Measurements from ENCODE around the gene MKRN1. TPM values are rescaled to one million over a fixed set of nuclear protein-coding genes. Genes with fewer than 3 reads are reported as not detected.
"Not testable (repeated sequence)": the region's sequence is repeated elsewhere in the genome, so short reads cannot be mapped to it uniquely, and the experiment has no call there.

Gene MKRN1
- total and polyA plus RNA-seq, 8 donors, result 21.0 to 102 (median 49.8) TPM

GRCh38 chr7:140455743-140456142, 23.6 kb downstream of the MKRN1 start:
- H3K4me3 ChIP-seq, result no peak overlapping the region
- TF ChIP-seq EP300 (IDR thresholded peaks at IDR 0.05) (no peak), POLR2A (IDR thresholded peaks at IDR 0.05) (no peak), POLR2AphosphoS5 (IDR thresholded peaks at IDR 0.05) (no peak), CTCF (IDR thresholded peaks at IDR 0.05) (no peak)
- intact Hi-C loops (cut with DNase I; ENCODE audit: low total_unique reads), result no loop called here
- no peaks in the 10 kb centered on the region for H3K27me3 ChIP-seq
- H3K27ac ChIP-seq, result no peak overlapping the region
- no peaks in the 10 kb centered on the region for H3K9me3 ChIP-seq
- no peak for DNase-seq
- H3K36me3 ChIP-seq, result peaks cover 33 to 94% (median 89%) of the 10 kb centered on the region in 4 donors
- 65 to 87% (median 76%) methylated on average over 4 of the region's 4 CpGs for WGBS, 5 donors
- no peaks in the 10 kb centered on the region for H3K4me1 ChIP-seq

- 70 to 75% (median 72%) methylated on average over 8 of the region's 8 CpGs for WGBS, 5 donors
- TF ChIP-seq EP300 (IDR thresholded peaks at IDR 0.05), result no peak
- TF ChIP-seq CTCF (IDR thresholded peaks at IDR 0.05), result no peak
- no peak for TF ChIP-seq POLR2A (IDR thresholded peaks at IDR 0.05)
- no peak for TF ChIP-seq POLR2AphosphoS5 (IDR thresholded peaks at IDR 0.05)
- intact Hi-C loops (cut with DNase I; ENCODE audit: low total_unique reads), result no loop called here
- Histone ChIP-seq H3K36me3 (peaks cover 30 to 86% (median 81%) of the 10 kb centered on the region in 4 donors), H3K27me3 (no peaks in the 10 kb centered on the region), H3K27ac (no peak overlapping the region), H3K4me3 (no peak overlapping the region), H3K4me1 (no peaks in the 10 kb centered on the region), H3K9me3 (no peaks in the 10 kb centered on the region)
- no peak for DNase-seq
Observed at GRCh38 chr7:140454657-140455015, 24.7 kb downstream of the MKRN1 start.

- H3K4me3 ChIP-seq; H3K4me1 ChIP-seq; intact Hi-C loops (cut with DNase I; ENCODE audit: low total_unique reads); H3K9me3 ChIP-seq; H3K27me3 ChIP-seq; DNase-seq; H3K27ac ChIP-seq: not testable (repeated sequence)
- 80 to 92% (median 87%) methylated on average over 9 of the region's 9 CpGs for WGBS, 5 donors
- H3K36me3 ChIP-seq, result peaks cover 30 to 81% (median 75%) of the 10 kb centered on the region in 4 donors
Observed at GRCh38 chr7:140453785-140454656, 25.3 kb downstream of the MKRN1 start.

- Histone ChIP-seq H3K27ac (no peak overlapping the region), H3K4me3 (no peak overlapping the region), H3K27me3 (no peaks in the 10 kb centered on the region), H3K9me3 (no peaks in the 10 kb centered on the region), H3K4me1 (no peaks in the 10 kb centered on the region), H3K36me3 (peaks cover 30 to 74% (median 68%) of the 10 kb centered on the region in 4 donors)
- 68 to 87% (median 77%) methylated on average over 4 of the region's 4 CpGs for WGBS, 5 donors
- no peak for DNase-seq
- intact Hi-C loops (cut with DNase I; ENCODE audit: low total_unique reads), result no loop called here
- TF ChIP-seq CTCF (IDR thresholded peaks at IDR 0.05) (no peak), EP300 (IDR thresholded peaks at IDR 0.05) (no peak), POLR2AphosphoS5 (IDR thresholded peaks at IDR 0.05) (no peak)
Observed at GRCh38 chr7:140453273-140453672, 26.0 kb downstream of the MKRN1 start.

- no peak for DNase-seq
- intact Hi-C loops (cut with DNase I; ENCODE audit: low total_unique reads), result no loop called here
- WGBS, 5 donors, result 20 to 75% (median 63%) methylated on average over 1 of the region's 1 CpG
- H3K27ac ChIP-seq, result no peak overlapping the region
- no peaks in the 10 kb centered on the region for H3K4me1 ChIP-seq
- no peaks in the 10 kb centered on the region for H3K27me3 ChIP-seq
- no peak overlapping the region for H3K4me3 ChIP-seq
- TF ChIP-seq POLR2AphosphoS5 (IDR thresholded peaks at IDR 0.05), result no peak
- no peak for TF ChIP-seq POLR2A (IDR thresholded peaks at IDR 0.05)
- no peak for TF ChIP-seq CTCF (IDR thresholded peaks at IDR 0.05)
- no peak for TF ChIP-seq EP300 (IDR thresholded peaks at IDR 0.05)
- no peaks in the 10 kb centered on the region for H3K9me3 ChIP-seq
- H3K36me3 ChIP-seq, result peaks cover 30 to 58% (median 52%) of the 10 kb centered on the region in 4 donors
Observed at GRCh38 chr7:140451716-140452115, 27.6 kb downstream of the MKRN1 start.

All from stomach (tissue), 9 donors.